Brain microvascular endothelial cell (primary cell): ENCODE results near the gene FGF1.

Experiments used
- DNase-seq: peaks from one replicate; pipeline ENCODE4 v3.0.0-alpha.2; 2020
- H3K27ac ChIP-seq: fragments of 250-450 bp; sonication (Bioruptor Pico); 2 replicates; pipeline ENCODE4 v1.5.1; 2020; ENCODE audit warnings: mild to moderate bottlenecking, moderate library complexity
- H3K27me3 ChIP-seq: fragments of 250-450 bp; sonication (Bioruptor Pico); replicated peaks from 2 replicates; pipeline ENCODE4 v1.5.1; 2020; ENCODE audit warnings: mild to moderate bottlenecking
- H3K36me3 ChIP-seq: fragments of 250-450 bp; sonication (Bioruptor Pico); replicated peaks from 2 replicates; pipeline ENCODE4 v1.5.1; 2020; ENCODE audit warnings: mild to moderate bottlenecking
- H3K4me3 ChIP-seq: 2 replicates; pipeline ENCODE4 v1.5.1; 2011; ENCODE audit warnings: low read depth, mild to moderate bottlenecking, control low read depth, low read length, moderate library complexity
- CTCF ChIP-seq: IDR thresholded peaks from 2 replicates; pipeline ENCODE4 v1.5.1; 2011; ENCODE audit warnings: low read depth, mild to moderate bottlenecking, moderate library complexity, low read length, control low read depth, inconsistent platforms; ENCODE audit errors: missing control alignments
- in situ Hi-C: cut with HindIII; loops from 2 replicates; pipeline ENCODE4 v1.10.0; 2017; ENCODE audit warnings: low sequenced_read_pairs, low pct_ligation_motif_present

FGF1 gene

GRCh38 chr5:142601432-142601831 is 84.5 kb downstream of the FGF1 start:
- Histone ChIP-seq H3K27me3 (no peaks in the 10 kb centered on the region), H3K36me3 (no peaks in the 10 kb centered on the region), H3K27ac (no peak overlapping the region), H3K4me3 (no peak overlapping the region)
- peak; percentile 53 for TF ChIP-seq CTCF
- no peak for DNase-seq
- in situ Hi-C loops = no loop called here

- in situ Hi-C loops = no loop called here
- H3K27me3 ChIP-seq = no peaks in the 10 kb centered on the region
- no peaks in the 10 kb centered on the region for H3K36me3 ChIP-seq
- peak overlapping the region; percentile 39 for H3K4me3 ChIP-seq
- no peak for TF ChIP-seq CTCF
- peak overlapping the region; percentile 9 for H3K27ac ChIP-seq
- peak; percentile 85 for DNase-seq
Observed at GRCh38 chr5:142600611-142601358, 85.1 kb downstream of the FGF1 start.

GRCh38 chr5:142600092-142600491 is 85.8 kb downstream of the FGF1 start:
- in situ Hi-C loops = no loop called here

GRCh38 chr5:142598338-142598700 is 87.6 kb downstream of the FGF1 start:
- in situ Hi-C loops = no loop called here
- DNase-seq = no peak
- TF ChIP-seq CTCF = no peak
- Histone ChIP-seq H3K27ac (no peak overlapping the region), H3K27me3 (no peaks in the 10 kb centered on the region), H3K4me3 (no peak overlapping the region), H3K36me3 (no peaks in the 10 kb centered on the region)

More at GRCh38 chr5:142600092-142600491, 85.8 kb downstream of the FGF1 start:
- H3K27me3 ChIP-seq = no peaks in the 10 kb centered on the region
- no peak for TF ChIP-seq CTCF
- no peaks in the 10 kb centered on the region for H3K36me3 ChIP-seq
- H3K4me3 ChIP-seq = no peak overlapping the region
- no peak overlapping the region for H3K27ac ChIP-seq
- no peak for DNase-seq

- Histone ChIP-seq H3K27me3 (no peaks in the 10 kb centered on the region), H3K36me3 (no peaks in the 10 kb centered on the region), H3K27ac (peak overlapping the region; percentile 3), H3K4me3 (no peak overlapping the region)
- peak; percentile 40 for TF ChIP-seq CTCF
- peak; percentile 86 for DNase-seq
- in situ Hi-C loops = no loop called here
Observed at GRCh38 chr5:142597546-142598337, 88.1 kb downstream of the FGF1 start.
